22Rv1 (cell line): ENCODE results near the gene MLLT11.

Experiments used
- ZFX ChIP-seq: fragments of 450-650 bp; IDR thresholded peaks from 2 replicates; pipeline ENCODE4 v1.6.1; 2017; ENCODE audit warnings: antibody characterized with exemption, borderline replicate concordance
- TF ChIP-seq, protein P1 (sequence below): fragments of 450-650 bp; IDR thresholded peaks from 2 replicates; pipeline ENCODE4 v1.5.1; 2017; ENCODE audit warnings: mild to moderate bottlenecking

DNA sequence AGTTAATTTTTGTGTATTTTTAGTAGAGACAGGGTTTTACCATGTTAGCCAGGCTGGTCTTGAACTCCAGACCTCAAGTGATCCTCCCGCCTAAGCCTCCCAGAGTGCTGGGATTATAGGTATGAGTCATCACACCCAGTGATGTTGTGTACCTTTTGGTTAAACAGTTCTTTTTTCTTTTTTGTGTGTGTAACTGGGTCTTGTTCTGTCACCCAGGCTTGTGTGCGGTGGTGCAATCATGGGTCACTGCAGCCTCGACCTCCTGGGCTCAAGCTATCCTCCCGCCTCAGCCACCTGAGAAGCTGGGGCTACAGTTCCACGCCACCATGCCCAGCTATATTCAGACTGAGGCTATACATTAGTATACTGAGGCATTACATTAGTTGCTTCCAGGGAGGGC is 48.1 kb downstream of the MLLT11 start:
- TF ChIP-seq, protein P1, sequence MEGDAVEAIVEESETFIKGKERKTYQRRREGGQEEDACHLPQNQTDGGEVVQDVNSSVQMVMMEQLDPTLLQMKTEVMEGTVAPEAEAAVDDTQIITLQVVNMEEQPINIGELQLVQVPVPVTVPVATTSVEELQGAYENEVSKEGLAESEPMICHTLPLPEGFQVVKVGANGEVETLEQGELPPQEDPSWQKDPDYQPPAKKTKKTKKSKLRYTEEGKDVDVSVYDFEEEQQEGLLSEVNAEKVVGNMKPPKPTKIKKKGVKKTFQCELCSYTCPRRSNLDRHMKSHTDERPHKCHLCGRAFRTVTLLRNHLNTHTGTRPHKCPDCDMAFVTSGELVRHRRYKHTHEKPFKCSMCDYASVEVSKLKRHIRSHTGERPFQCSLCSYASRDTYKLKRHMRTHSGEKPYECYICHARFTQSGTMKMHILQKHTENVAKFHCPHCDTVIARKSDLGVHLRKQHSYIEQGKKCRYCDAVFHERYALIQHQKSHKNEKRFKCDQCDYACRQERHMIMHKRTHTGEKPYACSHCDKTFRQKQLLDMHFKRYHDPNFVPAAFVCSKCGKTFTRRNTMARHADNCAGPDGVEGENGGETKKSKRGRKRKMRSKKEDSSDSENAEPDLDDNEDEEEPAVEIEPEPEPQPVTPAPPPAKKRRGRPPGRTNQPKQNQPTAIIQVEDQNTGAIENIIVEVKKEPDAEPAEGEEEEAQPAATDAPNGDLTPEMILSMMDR = no peak
- TF ChIP-seq ZFX = no peak
